Middle frontal gyrus (tissue), 1 donor: ENCODE results near the gene SEPTIN12.

Experiments used
- DNase-seq: peaks from one replicate; pipeline ENCODE4 v3.0.0-alpha.2; 2015; ENCODE audit warnings: low spot score; ENCODE audit errors: extremely low spot score

SEPTIN12 gene

DNA sequence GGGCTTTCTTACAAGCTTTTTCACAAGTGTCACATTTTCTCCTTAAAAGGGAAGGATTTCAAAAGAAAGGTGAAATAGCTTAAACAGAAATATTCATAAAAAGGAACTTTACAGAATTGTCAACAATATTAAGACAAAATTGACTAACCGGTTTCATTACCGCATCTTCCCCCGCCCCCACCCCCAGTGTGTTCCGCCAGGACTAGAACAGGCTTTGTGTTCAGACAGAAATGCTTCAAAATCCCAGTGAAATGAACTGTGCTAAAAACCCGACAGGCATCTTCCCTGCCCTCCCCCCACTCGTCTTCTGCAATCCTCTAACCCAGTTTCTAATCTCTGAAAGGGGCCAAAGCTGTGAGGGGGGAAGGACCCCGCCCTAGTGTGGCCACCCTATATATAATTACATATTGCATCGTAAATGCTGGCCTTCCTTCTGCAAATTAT, 15.3 kb upstream of the SEPTIN12 start:
- DNase-seq: no peak

DNA sequence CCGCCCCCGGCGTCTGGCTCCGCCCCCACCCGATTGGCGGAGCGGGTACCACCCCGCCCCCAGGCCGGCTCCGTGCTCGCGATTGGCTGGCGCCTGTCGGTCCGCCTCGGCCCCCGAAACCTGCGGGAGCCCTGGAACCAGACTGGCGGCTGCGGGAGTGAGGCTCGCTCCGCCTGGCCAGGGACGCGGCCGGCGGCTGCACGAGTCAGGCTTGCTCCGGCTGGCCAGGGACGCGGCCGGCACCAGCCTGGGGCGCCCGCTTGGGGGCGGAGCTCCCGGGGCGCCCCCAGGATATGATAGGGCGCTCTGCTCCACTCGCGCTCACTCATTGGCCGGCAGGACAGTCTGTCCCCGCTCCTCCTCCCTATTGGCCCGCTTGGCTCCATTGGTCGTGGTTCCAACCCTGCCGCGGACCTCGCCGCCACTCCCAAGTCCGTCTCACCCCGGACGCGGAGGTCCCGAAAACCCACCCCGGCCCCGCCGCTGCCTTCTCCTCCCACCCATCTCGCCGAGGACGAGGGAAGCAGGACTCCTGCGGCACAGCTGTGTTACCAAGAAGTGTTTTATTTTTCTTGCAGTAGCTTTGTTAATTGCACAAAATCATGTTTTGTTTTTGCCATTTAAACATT, 14.6 kb upstream of the SEPTIN12 start:
- DNase-seq: peak; percentile 88

DNA sequence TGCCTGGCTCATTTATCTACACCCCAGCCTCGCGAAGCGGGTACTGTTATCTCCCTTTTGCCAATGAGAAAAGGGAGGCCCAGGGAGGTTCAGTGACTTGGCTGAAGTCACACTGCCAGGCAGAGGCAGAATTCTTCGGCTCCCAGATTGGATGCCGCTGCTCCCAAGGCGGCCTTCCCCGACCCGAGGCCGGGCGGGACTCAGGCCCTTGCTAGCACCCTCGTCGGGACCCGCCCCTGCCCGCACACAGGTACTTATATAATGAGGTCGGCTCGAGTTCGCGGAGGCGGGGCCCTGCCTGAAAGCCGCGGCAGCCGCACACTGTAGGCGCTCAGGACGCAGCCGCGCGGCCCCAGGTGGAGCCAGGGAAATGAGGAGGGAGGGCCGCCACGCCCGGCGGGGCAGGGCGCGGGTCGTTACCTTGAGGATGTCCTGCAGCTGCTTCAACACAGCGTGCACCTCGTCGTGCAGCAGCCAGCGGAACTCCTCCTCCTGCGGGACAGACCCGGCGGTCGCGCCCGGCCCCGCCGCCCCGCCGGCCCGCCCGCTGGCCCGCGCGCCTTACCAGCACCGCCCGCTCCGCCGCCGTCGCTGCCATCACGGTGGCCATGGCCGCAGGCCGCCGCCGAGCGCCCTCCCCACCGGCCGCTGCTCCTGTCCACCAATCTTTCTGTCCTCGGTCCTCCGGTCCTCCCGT, 14.0 kb upstream of the SEPTIN12 start, which contains the start of gene ROGDI:
Gene ROGDI, minus strand, starts transcription at position 672 of the 697 bp plus-strand sequence. Its CDS starts 62 bp downstream, at position 610.
- peak; percentile 5 for DNase-seq

GRCh38 chr16:4801051-4801961, 13.2 kb upstream of the SEPTIN12 start:
- DNase-seq: no peak

GRCh38 chr16:4800290-4801041, 12.3 kb upstream of the SEPTIN12 start:
- DNase-seq: peak; percentile 76

GRCh38 chr16:4799171-4799855, 11.2 kb upstream of the SEPTIN12 start:
- no peak for DNase-seq

- no peak for DNase-seq
Observed at GRCh38 chr16:4798456-4798855, 10.3 kb upstream of the SEPTIN12 start.

- no peak for DNase-seq
Observed at GRCh38 chr16:4797805-4798252, 9.7 kb upstream of the SEPTIN12 start.

DNA sequence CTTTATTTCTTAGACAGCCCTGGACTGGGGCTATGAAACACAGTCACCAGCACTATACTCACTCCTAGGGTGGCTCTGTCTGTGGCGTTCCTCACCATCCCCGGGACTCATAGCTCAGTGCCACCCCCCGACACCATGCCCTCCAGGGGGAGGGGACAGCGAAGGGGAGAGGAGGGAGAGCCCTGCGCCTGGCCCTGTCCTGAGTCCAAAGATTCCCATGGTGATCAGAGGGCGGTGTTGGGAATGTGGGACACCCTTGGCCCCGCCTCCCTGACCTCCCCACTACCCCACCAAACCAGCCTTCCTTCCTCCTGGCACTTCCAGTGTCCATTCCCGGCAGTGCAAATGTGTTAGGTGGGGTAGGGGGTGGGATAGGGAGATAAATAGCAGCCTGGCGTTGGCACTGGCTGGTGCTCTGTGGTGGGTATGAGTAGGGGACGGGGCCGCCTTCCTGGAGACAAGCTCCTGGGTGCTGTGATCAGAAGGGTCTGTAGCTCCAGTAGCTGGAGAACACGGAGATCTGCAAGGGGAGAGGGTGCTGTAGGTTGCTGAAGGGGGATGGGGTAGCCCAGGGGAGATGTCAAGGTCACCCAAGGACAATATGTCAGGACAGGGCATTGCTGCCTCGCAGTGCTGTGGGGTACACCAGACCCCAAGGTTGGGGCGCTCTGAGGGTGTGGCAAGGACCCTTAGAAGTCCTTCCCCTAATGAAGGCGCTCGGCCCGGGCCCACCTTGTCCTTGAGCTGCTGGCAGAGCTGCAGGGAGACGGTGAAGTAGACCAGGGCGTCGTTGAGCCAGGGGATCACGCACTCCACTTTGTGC, 9.0 kb upstream of the SEPTIN12 start:
- no peak for DNase-seq

DNA sequence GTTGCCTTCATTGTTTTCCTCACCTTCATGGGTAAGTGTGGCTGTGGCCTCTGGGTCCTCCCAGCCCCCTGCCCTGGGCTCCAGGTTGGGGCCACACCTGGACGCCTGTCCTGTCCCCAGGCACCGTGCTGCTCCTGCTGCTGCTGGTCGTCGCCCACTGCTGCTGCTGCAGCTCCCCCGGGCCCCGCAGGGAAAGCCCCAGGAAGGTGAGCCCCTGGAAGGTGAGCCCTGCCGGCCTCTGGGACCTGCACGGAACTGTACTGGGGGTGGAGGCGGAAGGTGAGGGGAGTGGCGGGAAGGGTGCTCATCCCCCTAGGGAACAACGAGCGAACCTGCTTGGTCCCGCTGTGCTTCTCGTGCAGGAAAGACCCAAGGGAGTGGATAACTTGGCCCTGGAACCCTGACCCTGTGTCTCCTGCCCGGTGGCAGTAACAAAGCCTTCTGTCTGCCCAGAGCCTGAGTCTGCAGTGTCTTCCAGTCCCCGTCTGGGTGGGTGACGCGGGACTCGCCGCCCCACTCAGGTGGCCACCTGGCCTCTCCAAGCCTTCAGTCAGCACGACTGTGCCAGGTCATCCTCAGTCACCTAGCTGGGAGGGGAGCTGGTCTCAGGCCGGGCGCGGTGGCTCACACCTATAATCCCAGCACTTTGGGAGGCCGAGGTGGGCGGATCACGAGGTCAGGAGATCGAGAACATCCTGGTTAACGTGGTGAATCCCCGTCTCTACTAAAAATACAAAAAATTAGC, 7.9 kb upstream of the SEPTIN12 start:
- no peak for DNase-seq

DNA sequence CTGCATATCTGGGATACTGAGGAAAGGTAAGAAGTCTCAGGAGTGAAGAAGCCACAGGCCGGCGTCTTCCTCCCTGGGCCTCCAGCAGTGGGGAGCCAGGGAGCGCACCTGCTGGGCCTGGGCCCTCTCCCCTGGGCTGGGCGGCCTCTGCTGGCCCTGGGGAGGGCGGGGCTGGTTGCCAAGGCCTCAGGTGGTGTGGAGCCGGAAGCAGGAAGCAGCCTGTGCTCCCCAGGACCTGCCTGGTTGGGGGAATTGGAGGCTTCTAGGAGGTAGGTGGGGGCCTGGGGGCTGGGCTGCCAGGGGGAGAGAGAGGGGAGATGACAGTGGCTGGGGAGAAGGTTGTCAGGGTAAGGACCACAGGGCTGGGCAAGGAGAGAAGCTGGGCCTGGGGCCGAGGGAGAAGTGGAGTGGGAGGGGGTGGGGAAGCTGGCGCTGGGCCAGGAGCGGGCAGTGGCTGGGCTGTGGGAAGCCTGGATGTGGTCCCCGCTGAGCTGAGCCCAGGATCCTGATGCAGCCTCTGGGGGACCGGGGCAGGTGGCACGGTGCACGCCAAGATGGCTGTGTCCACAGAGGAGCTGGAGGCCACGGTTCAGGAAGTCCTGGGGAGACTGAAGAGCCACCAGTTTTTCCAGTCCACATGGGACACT, 7.2 kb upstream of the SEPTIN12 start, which contains the start of gene SMIM22:
Gene SMIM22, plus strand, starts transcription at position 189 of the 647 bp plus-strand sequence. Its CDS starts 366 bp downstream, at position 555.
- no peak for DNase-seq

- no peak for DNase-seq
Observed at GRCh38 chr16:4792951-4793513, 4.9 kb upstream of the SEPTIN12 start.

DNA sequence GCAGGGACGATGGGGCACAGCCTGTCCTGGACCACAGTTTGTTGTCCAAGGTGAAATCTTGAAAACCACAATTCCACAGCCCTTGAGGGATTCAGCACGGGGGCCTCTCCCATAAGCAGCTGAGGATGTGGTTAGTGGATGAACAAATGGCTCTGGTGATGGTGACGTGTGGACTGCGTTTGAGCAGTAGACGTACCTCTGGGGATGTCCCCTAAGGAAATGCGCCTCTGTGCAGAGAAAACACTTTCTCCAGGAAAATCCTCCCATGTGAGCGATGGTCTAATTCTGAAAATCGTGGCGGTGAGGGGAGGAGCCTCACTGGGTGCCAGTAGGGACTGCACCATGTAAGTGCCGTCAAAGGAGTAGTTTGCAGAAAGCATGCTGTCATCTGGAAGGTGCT, 2.7 kb upstream of the SEPTIN12 start:
- DNase-seq: no peak

DNA sequence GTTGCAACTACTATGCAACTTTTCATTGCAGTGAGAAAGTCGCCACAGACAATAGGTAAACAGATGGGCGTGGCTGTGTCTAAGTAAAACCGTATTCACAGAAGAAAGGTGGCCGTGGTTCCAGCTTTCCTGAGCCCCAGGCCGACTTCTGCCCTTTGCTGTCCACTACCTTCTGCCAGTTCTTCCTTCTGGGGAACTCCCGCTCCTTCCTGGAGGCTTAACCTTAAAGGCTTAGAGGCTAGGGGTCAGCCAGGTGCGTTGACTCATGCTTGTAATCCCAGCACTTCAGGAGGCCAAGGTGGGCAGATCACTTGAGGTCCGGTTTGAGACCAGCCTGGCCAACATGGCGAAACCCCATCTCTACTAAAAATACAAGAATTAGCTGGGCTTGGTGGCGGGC, 2.1 kb upstream of the SEPTIN12 start:
- no peak for DNase-seq

DNA sequence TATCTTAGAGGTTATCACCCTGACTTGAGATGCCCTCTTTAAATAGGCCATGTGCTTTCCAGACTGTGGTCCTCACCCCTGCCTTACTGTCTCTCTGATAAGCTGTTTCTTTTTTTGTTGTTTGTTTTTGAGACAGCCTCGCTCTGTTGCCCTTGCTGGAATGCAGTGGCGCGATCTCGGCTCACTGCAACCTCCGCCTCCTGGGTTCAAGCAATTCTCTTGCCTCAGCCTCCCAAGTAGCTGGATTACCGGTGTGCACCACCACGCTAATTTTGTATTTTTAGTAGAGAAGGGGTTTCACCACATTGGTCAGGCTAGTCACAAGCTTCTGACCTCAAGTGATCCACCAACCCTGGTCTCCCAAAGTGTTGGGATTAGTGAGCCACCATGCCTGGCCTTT, 765 bp upstream of the SEPTIN12 start:
- DNase-seq: no peak

GRCh38 chr16:4788489-4788889, 344 bp upstream of the SEPTIN12 start:
- DNase-seq: no peak

DNA sequence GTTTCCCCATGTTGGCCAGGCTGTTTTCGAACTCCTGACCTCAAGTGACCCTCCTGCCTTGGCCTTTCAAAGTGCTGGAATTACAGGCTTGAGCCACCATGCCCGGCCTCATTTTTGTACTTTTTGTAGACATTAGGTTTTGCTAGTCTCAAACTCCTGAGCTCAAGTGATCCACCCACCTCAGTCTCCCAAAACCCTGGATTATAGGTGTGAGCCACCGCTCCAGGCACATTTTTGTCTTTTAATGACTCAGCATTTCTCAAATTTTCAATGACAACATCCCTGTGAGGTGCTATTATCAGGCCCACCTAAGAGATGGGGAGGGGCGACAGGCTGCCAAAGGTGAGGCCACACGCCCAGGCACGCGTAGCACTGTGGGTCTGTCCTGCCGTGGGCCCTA, 1.1 kb downstream of the SEPTIN12 start:
- DNase-seq: no peak
